SK-N-SH (cell line): ENCODE data around the gene PUDP. TPM values are rescaled to one million over a fixed set of nuclear protein-coding genes. Genes with fewer than 3 reads are reported as not detected.

Source experiments
- CTCF ChIA-PET: fragments of 300-600, 350-600 bp; formaldehyde crosslinking; extraction: SDS; loops from one replicate; lab custom pipeline; 2021; lab: Yijun Ruan, JAX
- POLR2A ChIA-PET: fragments of 350-600 bp; sonication (Branson Sonifier 250); formaldehyde crosslinking; extraction: SDS; loops from one replicate; lab custom pipeline; 2020; ENCODE audit warnings: antibody characterized with exemption, inconsistent platforms; lab: Yijun Ruan, JAX
- DNase-seq: peaks from one replicate; pipeline ENCODE4 v3.0.0; 2012
- H2AFZ ChIP-seq: fragments of 200-600 bp; sonication (generic); 2 replicates; pipeline ENCODE4 v1.8.1; 2016; ENCODE audit warnings: antibody characterized with exemption, mild to moderate bottlenecking, low read depth
- H3F3A ChIP-seq: fragments of 200-600 bp; sonication (generic); replicated peaks from 2 replicates; pipeline ENCODE3; 2016; ENCODE audit warnings: antibody characterized with exemption, mild to moderate bottlenecking; ENCODE audit not compliant: insufficient read depth
- H3K27ac ChIP-seq, 2 experiments: fragments of 200-500 bp in 1 of 2; fragments of 200-600 bp in 1 of 2; sonication (Bioruptor generic) in 1 of 2; sonication (generic), shearing (Covaris generic) in 1 of 2; 2 replicates each; pipeline versions ENCODE4 v1.5.1 to v1.6.1; 2014 to 2016; ENCODE audit warnings: low read depth in 2 of 2, inconsistent platforms in 1 of 2, low read length in 1 of 2, mild to moderate bottlenecking in 1 of 2, mixed read lengths in 1 of 2
- H3K27me3 ChIP-seq: fragments of 200-600 bp; sonication (generic), shearing (Covaris generic); 2 replicates; pipeline ENCODE4 v1.6.1; 2016; ENCODE audit warnings: mixed run types; ENCODE audit not compliant: insufficient read depth
- H3K36me3 ChIP-seq, 2 experiments: fragments of 200-500 bp in 1 of 2; fragments of 200-600 bp in 1 of 2; sonication (Bioruptor generic) in 1 of 2; sonication (generic) in 1 of 2; replicated peaks in 1 of 2; 2 replicates each; pipeline versions ENCODE3 to v1.5.1; 2014 to 2016; ENCODE audit warnings: low read length in 1 of 2, mild to moderate bottlenecking in 1 of 2; ENCODE audit not compliant: insufficient read depth in 2 of 2, control insufficient read depth in 1 of 2
- H3K4me1 ChIP-seq, 2 experiments: fragments of 200-500 bp in 1 of 2; fragments of 200-600 bp in 1 of 2; sonication (Bioruptor generic) in 1 of 2; sonication (generic), shearing (Covaris generic) in 1 of 2; 2 replicates each; pipeline versions ENCODE4 v1.5.1 to v1.6.1; 2014 to 2016; ENCODE audit warnings: low read depth in 1 of 2, low read length in 1 of 2, mixed run types in 1 of 2; ENCODE audit not compliant: insufficient read depth in 2 of 2, control insufficient read depth in 1 of 2
- H3K4me2 ChIP-seq: fragments of 200-600 bp; sonication (generic), shearing (Covaris generic); 2 replicates; pipeline ENCODE4 v1.6.1; 2017; ENCODE audit warnings: mixed run types
- H3K4me3 ChIP-seq, 2 experiments: fragments of 200-500 bp in 1 of 2; fragments of 200-600 bp in 1 of 2; sonication (Bioruptor generic) in 1 of 2; sonication (generic), shearing (Covaris generic) in 1 of 2; 2 replicates each; pipeline versions ENCODE4 v1.5.1 to v1.8.1; 2014 to 2016; ENCODE audit warnings: low read depth in 2 of 2, inconsistent platforms in 1 of 2, low read length in 1 of 2, mild to moderate bottlenecking in 1 of 2, mixed read lengths in 1 of 2, moderate library complexity in 1 of 2
- H3K79me2 ChIP-seq: fragments of 200-600 bp; sonication (generic); 2 replicates; pipeline ENCODE4 v1.8.1; 2017; ENCODE audit warnings: mild to moderate bottlenecking; ENCODE audit not compliant: insufficient read depth
- H3K9ac ChIP-seq: fragments of 200-600 bp; sonication (generic); 2 replicates; pipeline ENCODE4 v1.6.1; 2017; ENCODE audit warnings: mixed run types
- H3K9me2 ChIP-seq: fragments of 200-600 bp; sonication (generic); 2 replicates; pipeline ENCODE4 v1.6.1; 2017; ENCODE audit warnings: mixed run types
- H3K9me3 ChIP-seq: fragments of 200-600 bp; sonication (generic); 2 replicates; pipeline ENCODE4 v1.6.1; 2017; ENCODE audit warnings: mixed run types, mild to moderate bottlenecking, moderate library complexity
- H4K20me1 ChIP-seq: fragments of 200-600 bp; sonication (generic); 2 replicates; pipeline ENCODE4 v1.6.1; 2017; ENCODE audit warnings: mild to moderate bottlenecking, mixed run types; ENCODE audit not compliant: insufficient read depth
- EP300 ChIP-seq, 2 experiments: IDR thresholded peaks; 2 replicates each; pipeline versions ENCODE4 v1.4.0 to v1.6.1; 2012; ENCODE audit warnings: borderline replicate concordance in 1 of 2, low read depth in 1 of 2, low read length in 1 of 2
- FOXJ3 ChIP-seq: sonication (generic); formaldehyde crosslinking; IDR thresholded peaks from 2 replicates; pipeline ENCODE4 v1.5.1; 2020; ENCODE audit warnings: mild to moderate bottlenecking, missing genetic modification reagents
- FOXM1 ChIP-seq: IDR thresholded peaks from 2 replicates; pipeline ENCODE4 v1.4.0; 2012; ENCODE audit warnings: low read depth, mild to moderate bottlenecking
- GABPA ChIP-seq: IDR thresholded peaks from 2 replicates; pipeline ENCODE4 v1.4.0; 2012; ENCODE audit warnings: low read depth, mild to moderate bottlenecking
- MEF2A ChIP-seq: IDR thresholded peaks from 2 replicates; pipeline ENCODE4 v1.4.0; 2012; ENCODE audit warnings: low read depth, borderline replicate concordance
- MXI1 ChIP-seq: IDR thresholded peaks from 2 replicates; pipeline ENCODE4 v1.6.1; 2012; ENCODE audit warnings: mild to moderate bottlenecking, low read depth, low read length, improper control_type of control experiment
- NFIC ChIP-seq: IDR thresholded peaks from 2 replicates; pipeline ENCODE4 v1.4.0; 2012; ENCODE audit warnings: borderline replicate concordance
- RAD21 ChIP-seq: IDR thresholded peaks from 2 replicates; pipeline ENCODE4 v1.6.1; 2012; ENCODE audit warnings: mild to moderate bottlenecking, low read length
- RCOR1 ChIP-seq: fragments of 150-350 bp; IDR thresholded peaks from 2 replicates; pipeline ENCODE4 v1.6.1; 2017; ENCODE audit warnings: antibody characterized with exemption, low read length
- RFX5 ChIP-seq: IDR thresholded peaks from 2 replicates; pipeline ENCODE4 v1.6.1; 2012; ENCODE audit warnings: mild to moderate bottlenecking, improper control_type of control experiment, low read length
- SMC3 ChIP-seq: IDR thresholded peaks from 2 replicates; pipeline ENCODE4 v1.6.1; 2012; ENCODE audit warnings: low read depth, low read length, improper control_type of control experiment
- TEAD4 ChIP-seq: IDR thresholded peaks from 2 replicates; pipeline ENCODE4 v1.4.0; 2012; ENCODE audit warnings: mild to moderate bottlenecking, borderline replicate concordance; ENCODE audit not compliant: insufficient read depth
- YY1 ChIP-seq: IDR thresholded peaks from 2 replicates; pipeline ENCODE4 v1.4.0; 2012; ENCODE audit warnings: low read depth, mild to moderate bottlenecking
- WGBS: methylation state at CpG from one replicate; pipeline ENCODE4 v1.1.6; 2017; ENCODE audit warnings: low lambda C conversion rate; 5-methylcytosine and 5-hydroxymethylcytosine counted together
- polyA plus RNA-seq, 3 experiments: library from polyadenylated mRNA; depleted of rRNA; stranded (reverse); fragments of >200 nt; gene quantifications; 2 replicates each; pipeline ENCODE4 v1.2.3, GENCODE V29; 2012
- TF ChIP-seq, protein P1 (sequence below): IDR thresholded peaks from 2 replicates; pipeline ENCODE4 v1.4.0; 2012; ENCODE audit warnings: low read depth
- TF ChIP-seq, protein P2 (sequence below): IDR thresholded peaks from 2 replicates; pipeline ENCODE4; 2012
- TF ChIP-seq, protein P3 (sequence below): fragments of 150-350 bp; IDR thresholded peaks from 2 replicates; pipeline ENCODE4 v1.6.1; 2017; ENCODE audit warnings: antibody characterized with exemption, low read length, low read depth, borderline replicate concordance
- TF ChIP-seq, protein P4 (sequence below): fragments of 150-350 bp; IDR thresholded peaks from 2 replicates; pipeline ENCODE4 v1.6.1; 2016; ENCODE audit warnings: mild to moderate bottlenecking, low read depth, low read length

The PUDP gene
- polyA plus RNA-seq, 1 of the 3 experiments (the other 2 are of a cell fraction), result 23.0 TPM

DNA sequence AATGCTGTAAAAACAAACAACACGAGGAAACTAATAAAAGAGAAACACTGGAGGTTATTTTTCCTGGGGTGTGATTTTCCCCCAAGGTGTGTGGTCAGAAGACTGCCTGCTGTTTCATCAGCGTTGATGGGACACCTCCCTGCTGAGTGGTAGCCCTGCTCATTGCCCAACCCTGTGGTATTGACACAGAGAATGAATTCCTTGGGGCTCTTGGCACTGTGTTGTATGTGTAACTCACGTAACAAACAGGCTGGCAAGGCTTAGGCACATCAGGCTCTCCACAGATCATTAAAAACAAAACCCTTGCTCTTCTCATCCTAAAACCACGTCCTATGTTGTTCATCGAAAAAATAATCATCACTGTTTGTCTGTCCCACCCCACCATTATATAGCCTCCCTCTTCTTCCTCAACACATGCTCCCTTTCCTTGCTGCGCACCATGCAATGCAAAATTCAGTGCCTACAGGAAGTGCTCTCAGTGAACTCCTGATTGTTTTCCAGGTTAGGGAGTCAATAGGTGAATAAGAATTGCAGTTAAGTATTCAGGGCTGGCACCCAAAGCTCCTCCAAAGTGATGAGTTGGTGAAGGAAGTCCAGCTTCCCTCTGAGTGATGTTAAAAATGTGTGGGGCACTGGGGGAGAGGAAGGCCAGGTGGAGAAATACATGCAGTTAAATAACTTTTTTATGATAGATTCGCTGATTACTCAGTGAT is 11.4 kb upstream of the PUDP start:
- Histone ChIP-seq H3K27ac (no peak overlapping the region), H3K36me3 (no peaks in the 10 kb centered on the region), H3K79me2 (no peaks in the 10 kb centered on the region), H3K4me1 (no peaks in the 10 kb centered on the region; a peak in 1 of 4 replicates), H3F3A (no peaks in the 10 kb centered on the region), H3K27me3 (no peaks in the 10 kb centered on the region), H2AFZ (no peak overlapping the region), H3K9ac (no peak overlapping the region)
- CTCF ChIA-PET, result no interaction called here
- DNase-seq, result no peak
- no peak for TF ChIP-seq YY1
- TF ChIP-seq, protein P1, sequence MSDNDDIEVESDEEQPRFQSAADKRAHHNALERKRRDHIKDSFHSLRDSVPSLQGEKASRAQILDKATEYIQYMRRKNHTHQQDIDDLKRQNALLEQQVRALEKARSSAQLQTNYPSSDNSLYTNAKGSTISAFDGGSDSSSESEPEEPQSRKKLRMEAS, result no peak
- no peak for TF ChIP-seq MXI1
- TF ChIP-seq SMC3, result no peak
- no peak for TF ChIP-seq NFIC
- no peak for TF ChIP-seq FOXJ3
- no peak for TF ChIP-seq MEF2A
- TF ChIP-seq, protein P2, sequence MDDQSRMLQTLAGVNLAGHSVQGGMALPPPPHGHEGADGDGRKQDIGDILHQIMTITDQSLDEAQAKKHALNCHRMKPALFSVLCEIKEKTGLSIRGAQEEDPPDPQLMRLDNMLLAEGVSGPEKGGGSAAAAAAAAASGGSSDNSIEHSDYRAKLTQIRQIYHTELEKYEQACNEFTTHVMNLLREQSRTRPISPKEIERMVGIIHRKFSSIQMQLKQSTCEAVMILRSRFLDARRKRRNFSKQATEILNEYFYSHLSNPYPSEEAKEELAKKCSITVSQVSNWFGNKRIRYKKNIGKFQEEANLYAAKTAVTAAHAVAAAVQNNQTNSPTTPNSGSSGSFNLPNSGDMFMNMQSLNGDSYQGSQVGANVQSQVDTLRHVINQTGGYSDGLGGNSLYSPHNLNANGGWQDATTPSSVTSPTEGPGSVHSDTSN, result no peak
- TF ChIP-seq GABPA, result no peak
- TF ChIP-seq EP300 (IDR thresholded peaks at IDR 0.05; ENCODE audit: borderline replicate concordance in 1 of 2, low read depth in 1 of 2, low read length in 1 of 2), result no peak
- no peak for TF ChIP-seq FOXM1
- TF ChIP-seq, protein P3, sequence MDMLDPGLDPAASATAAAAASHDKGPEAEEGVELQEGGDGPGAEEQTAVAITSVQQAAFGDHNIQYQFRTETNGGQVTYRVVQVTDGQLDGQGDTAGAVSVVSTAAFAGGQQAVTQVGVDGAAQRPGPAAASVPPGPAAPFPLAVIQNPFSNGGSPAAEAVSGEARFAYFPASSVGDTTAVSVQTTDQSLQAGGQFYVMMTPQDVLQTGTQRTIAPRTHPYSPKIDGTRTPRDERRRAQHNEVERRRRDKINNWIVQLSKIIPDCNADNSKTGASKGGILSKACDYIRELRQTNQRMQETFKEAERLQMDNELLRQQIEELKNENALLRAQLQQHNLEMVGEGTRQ, result no peak
- TF ChIP-seq RFX5, result no peak
- no peak for TF ChIP-seq RCOR1
- no peak for TF ChIP-seq TEAD4
- TF ChIP-seq, protein P4, sequence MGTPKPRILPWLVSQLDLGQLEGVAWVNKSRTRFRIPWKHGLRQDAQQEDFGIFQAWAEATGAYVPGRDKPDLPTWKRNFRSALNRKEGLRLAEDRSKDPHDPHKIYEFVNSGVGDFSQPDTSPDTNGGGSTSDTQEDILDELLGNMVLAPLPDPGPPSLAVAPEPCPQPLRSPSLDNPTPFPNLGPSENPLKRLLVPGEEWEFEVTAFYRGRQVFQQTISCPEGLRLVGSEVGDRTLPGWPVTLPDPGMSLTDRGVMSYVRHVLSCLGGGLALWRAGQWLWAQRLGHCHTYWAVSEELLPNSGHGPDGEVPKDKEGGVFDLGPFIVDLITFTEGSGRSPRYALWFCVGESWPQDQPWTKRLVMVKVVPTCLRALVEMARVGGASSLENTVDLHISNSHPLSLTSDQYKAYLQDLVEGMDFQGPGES, result no peak
- no peak for TF ChIP-seq RAD21
- TF ChIP-seq, all 33 proteins: peak for 0
- WGBS, result 43% methylated on average over 7 of the region's 7 CpGs
- H3K4me3 ChIP-seq, result no peak overlapping the region
- H3K4me2 ChIP-seq, result no peak overlapping the region
- no peaks in the 10 kb centered on the region for H3K9me3 ChIP-seq
- H3K9me2 ChIP-seq, result no peaks in the 10 kb centered on the region
- H4K20me1 ChIP-seq, result no peaks in the 10 kb centered on the region
- POLR2A ChIA-PET, result no interaction called here
